Psoas muscle (tissue), 8 donors: ENCODE measurements around the gene TMPRSS11E. TPM values are rescaled to one million over a fixed set of nuclear protein-coding genes. Genes with fewer than 3 reads are reported as not detected.
"Not testable (repeated sequence)": the region's sequence is repeated elsewhere in the genome, so short reads cannot be mapped to it uniquely, and the experiment has no call there.

Source experiments
- ATAC-seq, 4 donors: fragments of 200-7000 bp; cut with Tn5 transposase; one replicate each; pipeline ENCODE4 v1.9.1; 2020; ENCODE audit warnings: moderate library complexity in 3 of 4, mild to moderate bottlenecking in 2 of 4
- DNase-seq, 2 donors: peaks; one replicate each; pipeline ENCODE4 v3.0.0-alpha.2; 2020
- H3K27ac ChIP-seq: fragments of 200-600 bp; one replicate; pipeline ENCODE4 v1.8.0; 2022
- H3K27me3 ChIP-seq, 3 donors: fragments of 200-600 bp in 1 of 3; one replicate each; pipeline versions ENCODE4 v1.6.1 to v1.8.0; 2013 to 2022; ENCODE audit warnings: low read length in 2 of 3, mild to moderate bottlenecking in 2 of 3, moderate library complexity in 1 of 3; ENCODE audit not compliant: insufficient read depth in 3 of 3
- H3K36me3 ChIP-seq, 2 donors: fragments of 200-600 bp in 1 of 2; one replicate each; pipeline versions ENCODE4 v1.6.1 to v1.8.0; 2013 to 2022; ENCODE audit warnings: low read depth in 1 of 2, mild to moderate bottlenecking in 1 of 2, moderate library complexity in 1 of 2; ENCODE audit not compliant: insufficient read depth in 1 of 2
- H3K4me1 ChIP-seq: fragments of 200-600 bp; one replicate; pipeline ENCODE4 v1.8.0; 2022
- H3K4me3 ChIP-seq: fragments of 200-600 bp; one replicate; pipeline ENCODE4 v1.8.0; 2022; ENCODE audit warnings: mild to moderate bottlenecking
- H3K9me3 ChIP-seq: fragments of 200-600 bp; one replicate; pipeline ENCODE4 v1.8.0; 2022
- WGBS, 3 donors: extraction: QIAGEN DNeasy Blood & Tissue Kit; methylation state at CpG; one replicate each; pipeline versions ENCODE4 v1.1.6 to v1.1.7; 2013; 5-methylcytosine and 5-hydroxymethylcytosine counted together
- intact Hi-C, 2 donors: fragments of 100-400 bp; cut with DNase I; formaldehyde crosslinking; loops; one replicate each; pipeline versions ENCODE4 v1.11.0 to v1.14.2; 2022
- long read RNA-seq, 2 donors: library from polyadenylated mRNA; unstranded; transcript quantifications; one replicate each; pipeline ENCODE4 v2.0.0, GENCODE V29; 2021
- polyA plus RNA-seq, 3 donors: library from polyadenylated mRNA; stranded (reverse); fragments of 200-250 nt; gene quantifications; one replicate each; pipeline ENCODE4 v1.2.3, GENCODE V29; 2013
- total RNA-seq, 4 donors: library from RNA; stranded (reverse); fragmentation: NEBNext Ultra II Directional in 2 of 4; extraction: Animal tissue kit (Norgen Biotek cat#: 25700) in 2 of 4; gene quantifications; one replicate each; pipeline versions ENCODE4 v1.2.1 to v1.2.4, GENCODE V29; 2021 to 2023
- TF ChIP-seq, protein P1 (sequence below): fragments of 200-600 bp; IDR thresholded peaks from one replicate; pipeline ENCODE4 v1.8.0; 2022; ENCODE audit warnings: antibody characterized with exemption
- donor health status: healthy with polysubstance abuse.
- donor health status: DM: no; HTN: no; CAD: no; lungs with moderate emphysema.
- donor health status: Bipolar disorder and iron deficiency.
- donor health status: healthy.
- donor health status: DM: yes; HTN: yes; CAD: no.
- donor health status: DM: no; HTN: no; CAD: no.
- donor health status: DM: no; HTN: no; CAD: no.
- donor health status: DM: yes; HTN: yes; CAD: no.

Gene TMPRSS11E, protein sequence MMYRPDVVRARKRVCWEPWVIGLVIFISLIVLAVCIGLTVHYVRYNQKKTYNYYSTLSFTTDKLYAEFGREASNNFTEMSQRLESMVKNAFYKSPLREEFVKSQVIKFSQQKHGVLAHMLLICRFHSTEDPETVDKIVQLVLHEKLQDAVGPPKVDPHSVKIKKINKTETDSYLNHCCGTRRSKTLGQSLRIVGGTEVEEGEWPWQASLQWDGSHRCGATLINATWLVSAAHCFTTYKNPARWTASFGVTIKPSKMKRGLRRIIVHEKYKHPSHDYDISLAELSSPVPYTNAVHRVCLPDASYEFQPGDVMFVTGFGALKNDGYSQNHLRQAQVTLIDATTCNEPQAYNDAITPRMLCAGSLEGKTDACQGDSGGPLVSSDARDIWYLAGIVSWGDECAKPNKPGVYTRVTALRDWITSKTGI
- not detected for total RNA-seq
- polyA plus RNA-seq: under 1 TPM in 2 of 3 donors, not detected in 1; 0.04 to 0.08 TPM
- long read RNA-seq, donor 1: 0 reads
- long read RNA-seq, donor 2: 0 reads

DNA sequence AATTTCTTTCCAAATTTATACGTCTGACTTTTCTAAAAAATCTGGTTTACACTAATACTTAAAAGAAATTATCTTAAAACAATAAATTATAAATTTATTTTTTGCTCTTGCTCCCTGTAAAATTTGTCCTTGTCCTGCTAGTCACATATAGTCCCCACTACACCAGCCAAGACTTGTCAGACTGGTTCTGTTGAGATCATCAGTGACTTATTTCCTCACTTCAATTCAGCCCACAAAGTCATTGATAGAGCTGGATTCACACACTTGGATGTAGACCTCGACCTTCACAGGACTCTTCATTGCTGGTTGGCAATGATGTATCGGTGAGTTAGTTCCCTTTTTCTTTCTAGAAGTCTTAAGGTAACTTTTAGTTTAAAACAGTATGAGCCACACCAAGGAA is at the start of gene TMPRSS11E:
TSS of gene TMPRSS11E (plus strand) at position 263 of the 400 bp plus-strand sequence. CDS start at position 313, 50 bp downstream.
- no peak within 1 kb of the TSS for H3K4me3 ChIP-seq
- H3K36me3 ChIP-seq: no peaks in the 10 kb centered on the region
- no peaks in the 10 kb centered on the region for H3K27me3 ChIP-seq
- 74 to 82% (median 76%) methylated on average over 3 of the region's 3 CpGs for WGBS, 3 donors
- ATAC-seq (no peak), DNase-seq (no peak)
- H3K9me3 ChIP-seq: no peaks in the 10 kb centered on the region
- TF ChIP-seq, protein P1, sequence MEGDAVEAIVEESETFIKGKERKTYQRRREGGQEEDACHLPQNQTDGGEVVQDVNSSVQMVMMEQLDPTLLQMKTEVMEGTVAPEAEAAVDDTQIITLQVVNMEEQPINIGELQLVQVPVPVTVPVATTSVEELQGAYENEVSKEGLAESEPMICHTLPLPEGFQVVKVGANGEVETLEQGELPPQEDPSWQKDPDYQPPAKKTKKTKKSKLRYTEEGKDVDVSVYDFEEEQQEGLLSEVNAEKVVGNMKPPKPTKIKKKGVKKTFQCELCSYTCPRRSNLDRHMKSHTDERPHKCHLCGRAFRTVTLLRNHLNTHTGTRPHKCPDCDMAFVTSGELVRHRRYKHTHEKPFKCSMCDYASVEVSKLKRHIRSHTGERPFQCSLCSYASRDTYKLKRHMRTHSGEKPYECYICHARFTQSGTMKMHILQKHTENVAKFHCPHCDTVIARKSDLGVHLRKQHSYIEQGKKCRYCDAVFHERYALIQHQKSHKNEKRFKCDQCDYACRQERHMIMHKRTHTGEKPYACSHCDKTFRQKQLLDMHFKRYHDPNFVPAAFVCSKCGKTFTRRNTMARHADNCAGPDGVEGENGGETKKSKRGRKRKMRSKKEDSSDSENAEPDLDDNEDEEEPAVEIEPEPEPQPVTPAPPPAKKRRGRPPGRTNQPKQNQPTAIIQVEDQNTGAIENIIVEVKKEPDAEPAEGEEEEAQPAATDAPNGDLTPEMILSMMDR: no peak
- intact Hi-C loops: no loop called here
- no peak within 1 kb of the TSS for H3K27ac ChIP-seq
- no peaks in the 10 kb centered on the region for H3K4me1 ChIP-seq

DNA sequence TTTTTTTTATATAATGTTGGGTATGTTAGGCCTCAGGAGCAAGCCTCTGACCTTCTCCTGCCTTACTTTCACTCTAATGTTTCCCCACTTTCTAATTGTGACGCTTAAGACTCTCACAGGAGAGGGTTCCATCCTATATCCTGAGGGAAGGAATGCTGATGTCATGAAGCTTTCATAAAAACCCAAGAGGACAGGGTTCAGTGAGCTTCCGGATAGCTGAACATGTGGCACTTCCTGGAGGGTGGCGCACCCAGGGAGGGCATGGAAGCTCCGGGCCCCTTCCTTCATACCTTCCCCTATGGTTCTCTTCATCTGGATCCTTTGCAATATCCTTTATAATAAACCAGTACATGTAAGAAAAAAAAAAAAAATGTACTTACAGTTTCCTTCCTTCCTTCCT is 48.0 kb upstream of the TMPRSS11E start:
- Histone ChIP-seq H3K9me3 (no peaks in the 10 kb centered on the region), H3K27me3 (no peaks in the 10 kb centered on the region), H3K36me3 (no peaks in the 10 kb centered on the region), H3K4me3 (no peak overlapping the region), H3K4me1 (no peaks in the 10 kb centered on the region), H3K27ac (no peak overlapping the region)
- TF ChIP-seq, protein P1: no peak
- WGBS, 3 donors: 87 to 90% (median 87%) methylated on average over 4 of the region's 4 CpGs
- DNase-seq (no peak), ATAC-seq (no peak)
- intact Hi-C loops: no loop called here

DNA sequence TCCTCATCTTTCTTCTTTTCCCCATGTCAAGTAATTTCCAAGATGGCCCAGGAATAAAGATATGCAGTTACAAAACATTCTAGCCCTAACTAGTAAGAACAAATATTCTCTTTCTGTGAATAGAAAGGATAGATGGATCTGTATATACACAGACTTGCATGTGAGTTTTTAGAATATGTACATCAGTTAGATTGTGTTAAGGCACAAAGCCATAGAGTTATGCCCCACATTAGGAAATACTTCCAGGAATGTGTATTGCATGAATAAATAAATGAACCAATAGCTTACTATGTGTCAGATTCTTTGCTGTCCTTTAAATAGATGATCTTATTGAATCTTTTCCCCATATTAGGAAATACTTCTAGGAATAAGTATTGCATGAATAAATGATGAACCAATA is 46.0 kb upstream of the TMPRSS11E start:
- H3K27ac ChIP-seq: no peak overlapping the region
- no peaks in the 10 kb centered on the region for H3K4me1 ChIP-seq
- DNase-seq (no peak), ATAC-seq (no peak)
- intact Hi-C loops: no loop called here
- no peaks in the 10 kb centered on the region for H3K36me3 ChIP-seq
- TF ChIP-seq, protein P1: no peak
- no peak overlapping the region for H3K4me3 ChIP-seq
- H3K9me3 ChIP-seq: no peaks in the 10 kb centered on the region
- H3K27me3 ChIP-seq: no peaks in the 10 kb centered on the region

DNA sequence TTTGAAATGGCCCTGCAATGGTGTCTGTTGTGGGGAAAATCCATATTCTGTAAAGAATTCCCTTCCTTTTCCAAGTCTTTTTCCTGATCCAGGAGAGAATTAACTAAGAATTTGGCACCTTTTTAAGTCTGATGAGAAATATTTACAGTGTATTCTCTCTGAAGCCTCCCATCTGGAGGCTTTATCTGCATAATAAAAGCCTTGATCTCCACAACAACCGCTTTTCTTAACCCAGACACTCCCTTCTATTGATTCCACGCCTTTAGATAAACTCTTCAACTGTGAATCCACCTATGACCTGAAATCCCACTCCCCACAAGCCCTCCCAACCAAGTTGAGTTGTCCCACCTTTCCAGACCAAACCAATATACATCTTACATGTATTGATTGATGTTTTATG is 43.1 kb upstream of the TMPRSS11E start:
- H3K36me3 ChIP-seq: no peaks in the 10 kb centered on the region
- no peak overlapping the region for H3K4me3 ChIP-seq
- no peaks in the 10 kb centered on the region for H3K9me3 ChIP-seq
- DNase-seq (no peak), ATAC-seq (no peak)
- no peaks in the 10 kb centered on the region for H3K4me1 ChIP-seq
- peaks cover 0 to 5% (median 0%) of the 10 kb centered on the region in 3 donors for H3K27me3 ChIP-seq
- intact Hi-C loops: no loop called here
- H3K27ac ChIP-seq: no peak overlapping the region
- TF ChIP-seq, protein P1: no peak
- 49 to 60% (median 49%) methylated on average over 2 of the region's 2 CpGs for WGBS, 3 donors

DNA sequence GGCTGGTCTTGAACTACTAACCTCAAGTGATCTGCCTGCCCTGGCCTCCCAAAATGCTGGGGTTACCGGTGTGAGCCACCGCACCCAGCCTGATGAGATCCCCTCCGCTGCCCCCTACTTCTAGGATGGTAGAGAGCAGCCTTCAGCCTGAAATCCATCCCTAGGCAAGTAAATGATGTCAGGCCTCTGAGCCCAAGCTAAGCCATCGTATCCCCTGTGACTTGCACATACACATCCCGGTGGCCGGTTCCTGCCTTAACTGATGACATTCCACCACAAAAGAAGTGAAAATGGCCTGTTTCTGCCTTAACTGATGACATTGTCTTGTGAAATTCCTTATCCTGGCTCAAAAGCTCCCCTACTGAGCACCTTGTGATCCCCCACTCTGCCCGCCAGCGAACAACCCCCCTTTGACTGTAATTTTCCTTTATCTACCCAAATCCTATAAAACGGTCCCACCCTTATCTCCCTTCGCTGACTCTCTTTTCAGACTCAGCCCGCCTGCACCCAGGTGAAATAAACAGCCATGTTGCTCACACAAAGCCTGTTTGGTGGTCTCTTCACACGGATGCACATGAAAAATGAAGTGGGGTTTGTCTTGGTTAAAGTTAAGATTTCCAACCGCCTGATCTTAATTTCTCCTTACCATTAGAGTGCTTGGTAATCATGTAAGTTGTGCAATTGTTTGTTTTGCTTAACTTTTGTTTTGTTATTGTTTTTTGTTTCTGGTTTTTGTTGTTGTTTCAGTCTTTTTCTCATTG is 41.4 kb upstream of the TMPRSS11E start:
- intact Hi-C loops, H3K9me3 ChIP-seq, DNase-seq, H3K4me3 ChIP-seq, H3K36me3 ChIP-seq, H3K27me3 ChIP-seq, ATAC-seq, H3K4me1 ChIP-seq, H3K27ac ChIP-seq: not testable (repeated sequence)
- WGBS, 3 donors: 64 to 70% (median 68%) methylated on average over 12 to 13 of the region's 13 CpGs
